Iris pigment epithelial cell (primary cell): ENCODE results near the gene TMC7.

Source experiments
- DNase-seq: peaks from one replicate; pipeline ENCODE4 v3.0.0-alpha.2; 2011; ENCODE audit warnings: low read depth

Gene TMC7

DNA sequence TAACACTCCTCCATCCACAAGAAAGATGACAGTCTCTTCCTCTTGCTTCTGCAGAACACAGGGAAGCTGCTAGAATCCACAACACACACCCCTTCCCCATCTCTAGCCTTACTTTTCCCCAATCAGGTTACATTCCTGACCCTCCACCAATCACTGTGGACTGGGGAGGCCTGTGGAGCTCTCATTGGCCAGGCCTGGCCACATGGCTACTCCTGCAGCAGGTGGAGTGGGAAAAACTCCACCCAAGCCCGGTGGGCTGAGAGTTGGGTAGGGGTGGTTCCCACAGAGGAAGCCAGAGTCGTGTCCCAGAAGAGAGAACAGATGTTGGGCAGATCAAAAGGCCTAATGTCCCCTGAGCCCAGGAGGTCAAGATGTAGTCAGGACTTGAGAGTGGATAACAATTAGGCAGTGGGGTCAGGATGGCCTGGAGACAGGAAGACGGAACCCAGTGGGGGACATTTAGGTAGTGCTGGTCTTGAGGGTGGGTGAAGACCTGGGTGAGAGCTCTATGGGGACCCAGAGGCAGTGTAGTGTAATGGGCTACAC, 105.7 kb downstream of the TMC7 start:
- DNase-seq: no peak

DNA sequence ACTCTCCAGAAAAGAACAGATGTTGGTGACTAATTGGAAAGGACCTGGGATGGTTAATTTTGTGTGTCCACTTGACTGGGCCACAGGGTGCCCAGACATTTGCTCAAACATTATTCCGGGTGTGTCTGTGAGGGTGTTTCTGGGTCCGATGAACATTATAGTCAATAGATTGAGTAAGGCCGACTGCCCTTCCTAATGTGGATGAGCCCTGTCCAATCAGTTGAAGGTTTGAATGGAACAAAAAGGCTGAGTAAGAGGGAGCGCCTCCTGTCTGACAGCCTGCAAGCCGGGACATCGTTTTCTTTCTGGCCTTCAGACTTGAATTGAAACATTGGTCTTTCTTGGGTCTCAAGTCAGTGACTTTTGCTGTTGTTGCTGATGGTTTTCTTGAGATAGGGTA, 107.2 kb downstream of the TMC7 start:
- DNase-seq: no peak

DNA sequence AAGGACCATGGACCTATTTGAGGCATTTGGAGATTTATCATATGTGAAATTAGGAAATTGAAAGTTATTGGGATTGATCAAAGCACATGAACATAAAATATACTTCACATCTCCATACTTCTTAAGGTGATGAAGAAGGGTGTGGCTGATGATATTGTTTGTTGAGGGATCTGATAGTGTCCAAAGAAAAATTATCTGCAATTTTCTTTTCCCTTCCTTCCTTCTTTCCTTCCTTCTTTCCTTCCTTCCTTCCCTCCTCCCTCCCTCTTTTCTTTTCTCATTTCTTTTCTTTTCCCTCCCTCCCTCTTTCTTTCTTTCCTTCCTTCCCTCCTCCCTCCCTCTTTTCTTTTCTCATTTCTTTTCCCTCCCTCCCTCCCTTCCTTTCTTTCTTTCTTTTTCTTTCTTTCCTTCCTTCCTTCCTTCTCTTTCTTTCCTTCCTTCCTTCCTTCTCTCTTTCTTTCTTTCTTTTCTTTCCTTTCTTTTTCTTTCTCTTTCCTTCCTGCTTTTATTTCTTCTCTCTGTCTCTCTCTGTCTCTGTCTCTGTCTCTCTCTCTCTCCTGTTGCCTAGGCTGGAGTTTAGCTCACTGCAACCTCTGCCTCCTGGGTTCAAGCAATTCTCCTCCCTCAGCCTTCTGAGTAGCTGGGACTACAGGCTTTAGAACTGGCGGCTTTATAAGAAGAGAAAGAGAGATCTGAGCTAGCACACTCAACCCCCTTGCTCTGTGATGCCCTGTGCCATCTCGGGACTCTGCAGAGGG, 109.1 kb downstream of the TMC7 start:
- DNase-seq: no peak

- DNase-seq: no peak
These were observed 110.2 kb downstream of the TMC7 start for GRCh38 chr16:19093631-19094541.

DNA sequence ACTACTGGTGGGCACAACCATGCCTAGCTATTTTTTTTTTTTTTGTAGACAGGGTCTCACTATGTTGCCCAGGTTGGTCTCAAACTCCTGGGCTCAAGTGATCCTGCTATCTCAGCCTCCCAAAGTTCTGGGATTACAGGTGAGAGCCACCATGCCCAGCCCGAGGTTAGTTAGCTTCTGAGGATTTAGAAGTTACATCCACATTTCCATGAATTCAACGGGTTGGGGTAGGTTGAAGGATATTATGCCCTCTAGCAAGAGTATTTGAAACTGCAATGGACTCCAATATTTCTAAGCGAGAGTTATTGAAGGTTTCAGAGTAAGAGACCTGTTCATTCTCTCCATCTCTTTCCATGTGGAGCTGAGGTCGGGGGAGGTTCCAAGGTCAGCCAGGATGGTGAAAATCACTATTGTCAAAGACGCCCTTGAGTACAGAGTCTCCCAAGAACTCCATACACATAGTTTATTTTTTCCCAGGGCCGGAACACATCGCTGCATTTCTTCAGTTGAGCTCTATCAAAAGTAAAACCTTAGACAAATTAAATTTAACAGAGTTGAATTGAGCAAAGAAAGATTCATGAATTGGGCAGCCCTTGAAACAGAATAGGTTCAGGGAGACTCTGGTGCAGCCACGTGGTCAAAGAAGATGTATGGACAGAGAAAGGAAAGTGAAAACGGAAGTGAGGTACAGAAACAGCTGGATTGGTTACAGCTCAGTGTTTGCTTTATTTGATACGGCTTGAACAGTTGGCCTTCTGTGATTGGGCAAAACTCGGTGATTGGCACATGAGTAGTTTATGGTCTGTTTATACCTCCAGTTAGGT, 111.0 kb downstream of the TMC7 start:
- no peak for DNase-seq

DNA sequence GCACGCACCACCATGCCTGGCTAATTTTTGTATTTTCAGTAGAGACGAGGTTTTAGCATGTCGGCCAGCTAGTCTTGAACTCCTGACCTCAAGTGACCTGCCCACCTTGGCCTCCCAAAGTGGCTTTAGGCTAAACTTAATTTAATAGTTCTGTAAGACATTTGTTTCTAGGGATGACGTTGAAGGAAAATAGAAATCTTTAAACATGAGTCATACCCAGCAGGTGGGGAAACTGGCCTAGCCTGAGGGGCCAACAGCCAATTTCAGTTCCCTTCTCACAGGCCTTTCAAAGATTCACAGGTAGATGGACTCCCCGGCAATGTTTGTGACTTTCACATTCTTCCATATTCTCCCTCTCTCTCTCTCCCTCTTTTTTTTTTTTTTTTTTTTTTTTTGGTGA, 111.9 kb downstream of the TMC7 start:
- DNase-seq: no peak

DNA sequence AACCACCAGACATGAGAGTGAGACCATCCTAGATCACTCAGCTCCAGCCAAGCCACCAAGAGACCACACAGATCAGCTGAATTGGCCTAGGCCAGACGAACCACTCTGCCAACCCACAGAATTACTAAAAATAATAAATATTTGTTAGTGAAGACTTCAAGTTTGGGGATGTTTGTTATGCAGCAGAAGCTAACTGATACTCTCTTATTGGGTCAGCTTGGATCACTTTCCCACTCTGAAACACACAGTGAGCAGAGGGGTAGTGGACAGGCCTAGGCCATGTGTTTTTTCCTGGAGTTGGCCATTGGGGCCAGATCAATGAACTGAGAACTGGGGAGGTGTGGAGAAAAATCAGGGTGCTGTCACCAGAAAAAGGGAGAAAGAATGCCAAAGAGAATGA, 114.4 kb downstream of the TMC7 start:
- no peak for DNase-seq

- no peak for DNase-seq
These were observed 118.6 kb downstream of the TMC7 start for GRCh38 chr16:19102187-19102872.

DNA sequence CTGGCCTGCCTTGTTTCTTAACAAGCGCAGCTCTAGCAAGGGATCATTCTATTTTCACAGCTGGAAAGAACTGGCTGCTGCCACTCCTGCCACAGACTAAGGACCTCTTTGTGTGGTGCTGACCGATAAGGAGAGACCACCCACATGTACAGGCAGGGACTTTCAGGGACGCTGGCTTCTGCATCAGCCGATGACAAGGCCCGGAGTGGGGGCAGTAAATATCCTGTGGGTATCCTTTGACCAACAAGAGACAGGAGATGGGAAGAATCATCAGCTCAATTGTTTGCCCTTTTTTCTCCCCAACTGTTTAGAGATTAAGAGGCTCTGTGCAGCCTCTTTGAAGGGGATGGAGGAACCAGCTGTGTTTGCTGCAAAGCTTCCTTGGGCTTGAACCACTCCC, 120.9 kb downstream of the TMC7 start:
- no peak for DNase-seq

GRCh38 chr16:19105131-19105530, 121.4 kb downstream of the TMC7 start:
- DNase-seq: no peak

GRCh38 chr16:19105891-19106624, 122.3 kb downstream of the TMC7 start:
- no peak for DNase-seq

DNA sequence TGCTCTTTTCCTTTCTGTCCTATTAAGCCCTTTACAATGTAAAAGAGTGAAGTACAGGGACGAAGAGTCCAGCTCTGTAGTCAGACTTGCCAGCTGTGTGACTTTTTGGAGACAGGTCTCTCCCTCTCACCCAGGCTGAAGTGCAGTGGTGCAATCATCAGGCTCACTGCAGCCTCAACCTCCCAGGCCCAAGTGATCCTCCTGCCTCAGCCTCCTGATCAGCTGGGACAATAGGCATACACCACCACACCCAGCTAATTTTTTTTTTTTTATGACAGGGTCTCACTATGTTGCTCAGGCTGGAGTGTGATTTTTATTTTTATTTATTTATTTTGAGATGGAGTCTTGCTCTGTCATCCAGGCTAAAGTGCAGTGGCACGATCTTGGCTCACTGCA, 122.9 kb downstream of the TMC7 start:
- DNase-seq: no peak

- DNase-seq: no peak
These were observed 124.9 kb downstream of the TMC7 start for GRCh38 chr16:19108409-19109287.

- DNase-seq: no peak
These were observed 125.5 kb downstream of the TMC7 start for GRCh38 chr16:19109288-19109664.

GRCh38 chr16:19110537-19111360, 127.0 kb downstream of the TMC7 start:
- DNase-seq: no peak

DNA sequence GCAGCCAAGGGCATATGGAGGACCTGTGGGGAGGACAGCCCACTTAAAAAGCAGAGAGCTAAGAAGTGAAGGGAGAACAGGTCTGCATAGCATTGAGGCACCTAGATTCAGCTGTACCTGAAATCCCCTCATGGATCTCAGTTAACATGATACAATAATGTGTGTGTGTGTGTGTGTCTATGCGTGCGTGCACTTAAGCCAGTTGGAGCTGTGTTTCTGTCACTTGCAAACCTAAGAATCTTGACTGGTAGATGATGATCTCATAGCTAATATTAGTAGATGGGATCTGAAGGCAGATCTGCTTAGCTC, 128.3 kb downstream of the TMC7 start:
- no peak for DNase-seq
